Tibial nerve (tissue), 4 donors: ENCODE measurements around the gene JADE1.

Experiments
- CTCF ChIP-seq, 5 experiments: fragments of 200-600 bp in 3 of 5; fragments of 450-650 bp in 2 of 5; sonication (generic) in 3 of 5; IDR thresholded peaks; one replicate each; pipeline ENCODE4 v1.5.1; 2016 to 2019; ENCODE audit warnings: antibody characterized with exemption in 5 of 5, mild to moderate bottlenecking in 3 of 5, moderate library complexity in 2 of 5
- EP300 ChIP-seq, 2 donors: sonication (generic); formaldehyde crosslinking; IDR thresholded peaks; one replicate each; pipeline ENCODE4 v1.6.1; 2017; ENCODE audit warnings: antibody characterized with exemption in 2 of 2, mild to moderate bottlenecking in 1 of 2
- POLR2A ChIP-seq, 2 donors: fragments of 450-650 bp; IDR thresholded peaks; one replicate each; pipeline ENCODE4 v1.6.1; 2017; ENCODE audit warnings: antibody characterized with exemption in 2 of 2, mild to moderate bottlenecking in 2 of 2, moderate library complexity in 2 of 2

- TF ChIP-seq POLR2A (IDR thresholded peaks at IDR 0.05) (peak; percentile 25 to 64), CTCF (IDR thresholded peaks at IDR 0.05) (peak; percentile 62 to 85 (median 68)), EP300 (IDR thresholded peaks at IDR 0.05) (peak; percentile 21 to 87)
These were observed at the start of gene JADE1 for GRCh38 chr4:128809477-128810330.
